GM23248 (cell line): ENCODE data around the gene KDM6B. TPM values are rescaled to one million over a fixed set of nuclear protein-coding genes. Genes with fewer than 3 reads are reported as not detected.

Source experiments
- DNase-seq: peaks from one replicate; pipeline ENCODE4 v3.0.0-alpha.2; 2015
- H2AFZ ChIP-seq: fragments of 200-600 bp; sonication (generic); 2 replicates; pipeline ENCODE4 v1.6.1; 2016; ENCODE audit warnings: antibody characterized with exemption
- H3F3A ChIP-seq: fragments of 200-600 bp; sonication (generic); 2 replicates; pipeline ENCODE4 v1.6.1; 2016; ENCODE audit warnings: mild to moderate bottlenecking, antibody characterized with exemption, mixed run types; ENCODE audit not compliant: insufficient read depth
- H3K27ac ChIP-seq: fragments of 200-600 bp; sonication (generic); 2 replicates; pipeline ENCODE4 v1.5.1; 2016; ENCODE audit warnings: mild to moderate bottlenecking
- H3K27me3 ChIP-seq: fragments of 200-600 bp; sonication (generic); replicated peaks from 2 replicates; pipeline ENCODE4 v1.6.1; 2016; ENCODE audit warnings: mild to moderate bottlenecking; ENCODE audit not compliant: insufficient read depth
- H3K36me3 ChIP-seq: fragments of 200-600 bp; sonication (generic); 2 replicates; pipeline ENCODE4 v1.6.1; 2016; ENCODE audit warnings: low read depth, mild to moderate bottlenecking
- H3K4me1 ChIP-seq: fragments of 200-600 bp; sonication (generic); 2 replicates; pipeline ENCODE4 v1.6.1; 2016; ENCODE audit warnings: mild to moderate bottlenecking; ENCODE audit not compliant: insufficient read depth
- H3K4me2 ChIP-seq: fragments of 200-600 bp; sonication (generic); one replicate; pipeline ENCODE4 v1.6.1; 2016; ENCODE audit warnings: mild to moderate bottlenecking; ENCODE audit not compliant: unreplicated experiment
- H3K4me3 ChIP-seq: fragments of 200-600 bp; sonication (generic); 2 replicates; pipeline ENCODE4 v1.5.1; 2016; ENCODE audit warnings: mild to moderate bottlenecking
- H3K79me2 ChIP-seq: fragments of 200-600 bp; sonication (generic); 2 replicates; pipeline ENCODE4 v1.6.1; 2016; ENCODE audit warnings: mild to moderate bottlenecking; ENCODE audit not compliant: insufficient read depth
- H3K9ac ChIP-seq: fragments of 200-600 bp; sonication (generic); 2 replicates; pipeline ENCODE4 v1.6.1; 2016; ENCODE audit warnings: mild to moderate bottlenecking
- H3K9me2 ChIP-seq: fragments of 200-600 bp; sonication (generic); 2 replicates; pipeline ENCODE4 v1.6.1; 2016; ENCODE audit warnings: mixed run types, mild to moderate bottlenecking, moderate library complexity; ENCODE audit not compliant: insufficient read depth
- H3K9me3 ChIP-seq: fragments of 200-600 bp; sonication (generic); one replicate; pipeline ENCODE4 v1.6.1; 2017; ENCODE audit warnings: low read depth
- H4K20me1 ChIP-seq: fragments of 200-600 bp; sonication (generic); 2 replicates; pipeline ENCODE4 v1.6.0; 2016; ENCODE audit not compliant: insufficient read depth
- EZH2 ChIP-seq: fragments of 200-600 bp; sonication (generic); IDR thresholded peaks from 2 replicates; pipeline ENCODE4 v1.6.1; 2018; ENCODE audit warnings: antibody characterized with exemption, mild to moderate bottlenecking; ENCODE audit not compliant: insufficient read depth, poor library complexity, severe bottlenecking
- EZH2phosphoT487 ChIP-seq: fragments of 200-600 bp; sonication (generic); IDR thresholded peaks from 2 replicates; pipeline ENCODE4 v1.6.1; 2018; ENCODE audit warnings: antibody characterized with exemption, moderate library complexity, mild to moderate bottlenecking, low read depth; ENCODE audit not compliant: insufficient read depth
- WGBS, 2 experiments: methylation state at CpG; one replicate each; pipeline ENCODE4 v1.1.6; 2015 to 2017; ENCODE audit warnings: low lambda C conversion rate in 2 of 2, low coverage in 1 of 2; ENCODE audit errors: missing lambda C conversion rate in 2 of 2; 5-methylcytosine and 5-hydroxymethylcytosine counted together
- in situ Hi-C: fragments of 300-500 bp; cut with MboI; formaldehyde crosslinking; loops from 2 replicates; pipeline ENCODE4 v1.15.0; 2020
- polyA plus RNA-seq: library from polyadenylated mRNA; unstranded; fragments of >200 nt; fragmentation: Nextera tagmentation; extraction: Ambion mirVana; gene quantifications from 2 replicates; pipeline ENCODE4 v1.2.1, GENCODE V29; 2016
- total RNA-seq: library from RNA; depleted of rRNA; stranded (reverse); fragments of >200 nt; shearing (Covaris generic); gene quantifications from 2 replicates; pipeline ENCODE4 v1.2.3, GENCODE V29; 2014

KDM6B gene
- total and polyA plus RNA-seq, 2 experiments from 2014 or later, result 1.3 to 2.3 TPM

DNA sequence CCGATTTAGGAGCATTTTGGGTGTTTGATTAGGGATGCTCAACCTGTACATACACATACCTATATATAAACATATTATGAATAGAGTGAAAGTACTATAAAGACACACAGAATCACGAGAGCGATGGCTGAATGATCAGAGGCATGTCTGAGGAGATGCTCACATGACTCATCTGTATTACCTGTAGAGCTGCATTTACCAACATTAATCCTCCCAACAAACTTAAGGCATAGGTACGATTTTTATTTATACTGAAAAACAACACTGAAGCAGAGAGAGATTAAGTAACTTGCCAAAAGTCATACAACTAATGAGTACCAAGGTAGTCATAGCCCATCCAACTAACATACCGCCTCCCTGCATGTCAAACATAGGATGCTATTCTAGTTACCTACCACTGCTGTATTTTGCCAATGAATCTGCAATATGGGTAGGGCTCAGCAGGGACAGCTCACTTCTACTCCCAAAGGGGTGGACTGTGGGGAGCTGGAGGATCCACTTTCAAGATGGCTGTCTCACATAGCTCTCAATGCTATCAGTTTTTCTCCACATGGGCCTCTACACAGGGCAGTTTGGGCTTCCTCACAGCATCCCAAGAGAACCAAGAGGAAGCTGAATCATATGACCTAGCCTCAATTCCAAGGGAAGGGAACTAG is 31.1 kb downstream of the KDM6B start:
- in situ Hi-C loops, result no loop called here
- no peak for TF ChIP-seq EZH2
- TF ChIP-seq EZH2phosphoT487, result no peak
- H3K4me1 ChIP-seq, result no peaks in the 10 kb centered on the region
- peaks cover 16% of the 10 kb centered on the region; the same call in 1 of the 2 replicates for H3F3A ChIP-seq
- no peak overlapping the region for H3K9ac ChIP-seq
- no peak overlapping the region for H3K4me3 ChIP-seq
- H2AFZ ChIP-seq, result no peak overlapping the region
- H3K9me2 ChIP-seq, result no peaks in the 10 kb centered on the region
- H4K20me1 ChIP-seq, result no peaks in the 10 kb centered on the region
- H3K79me2 ChIP-seq, result peaks cover 12% of the 10 kb centered on the region
- 85 to 89% methylated on average over 5 of the region's 5 CpGs for WGBS, 2 experiments
- 0 out of 2 replicates have a peak, but pooled peaks cover 3% of the 10 kb centered on the region for H3K36me3 ChIP-seq
- H3K27ac ChIP-seq, result no peak overlapping the region
- no peaks in the 10 kb centered on the region for H3K27me3 ChIP-seq
- DNase-seq, result no peak
- no peak overlapping the region for H3K4me2 ChIP-seq
- H3K9me3 ChIP-seq, result no peaks in the 10 kb centered on the region

DNA sequence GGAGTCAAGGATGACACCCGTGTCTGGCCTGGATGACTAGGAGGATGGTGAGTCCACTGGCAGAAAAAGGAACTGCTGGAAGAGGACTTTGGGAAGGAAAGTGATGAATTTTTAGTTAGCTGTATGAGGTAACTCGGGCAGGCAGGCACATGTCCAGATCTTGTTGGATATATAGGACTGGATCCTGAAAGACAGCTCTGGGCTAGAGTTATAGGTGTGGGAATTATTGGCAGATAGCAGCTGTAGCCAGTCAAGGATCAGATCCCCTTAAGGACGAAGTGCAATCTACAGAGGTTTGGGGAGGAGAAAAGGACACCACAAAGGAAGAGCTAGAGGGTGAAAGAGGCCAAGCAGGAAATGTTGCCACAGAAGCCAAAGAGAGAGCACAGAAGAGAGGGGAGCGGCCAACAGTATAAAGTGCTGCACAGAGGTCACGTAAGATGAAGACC is 33.9 kb downstream of the KDM6B start:
- no peak overlapping the region for H3K27ac ChIP-seq
- H3K4me3 ChIP-seq, result no peak overlapping the region
- WGBS, 2 experiments, result 81 to 82% methylated on average over 5 of the region's 5 CpGs
- no peaks in the 10 kb centered on the region for H3K9me3 ChIP-seq
- no peak overlapping the region for H2AFZ ChIP-seq
- H3K27me3 ChIP-seq, result no peaks in the 10 kb centered on the region
- H4K20me1 ChIP-seq, result no peaks in the 10 kb centered on the region
- no peaks in the 10 kb centered on the region for H3K79me2 ChIP-seq
- TF ChIP-seq EZH2 (no peak), EZH2phosphoT487 (no peak)
- no peaks in the 10 kb centered on the region for H3K9me2 ChIP-seq
- H3F3A ChIP-seq, result peaks cover 16% of the 10 kb centered on the region; the same call in 1 of the 2 replicates
- H3K36me3 ChIP-seq, result 0 out of 2 replicates have a peak, but pooled peaks cover 3% of the 10 kb centered on the region
- DNase-seq, result no peak
- H3K4me2 ChIP-seq, result no peak overlapping the region
- no peak overlapping the region for H3K9ac ChIP-seq
- no peaks in the 10 kb centered on the region for H3K4me1 ChIP-seq
- in situ Hi-C loops, result no loop called here

DNA sequence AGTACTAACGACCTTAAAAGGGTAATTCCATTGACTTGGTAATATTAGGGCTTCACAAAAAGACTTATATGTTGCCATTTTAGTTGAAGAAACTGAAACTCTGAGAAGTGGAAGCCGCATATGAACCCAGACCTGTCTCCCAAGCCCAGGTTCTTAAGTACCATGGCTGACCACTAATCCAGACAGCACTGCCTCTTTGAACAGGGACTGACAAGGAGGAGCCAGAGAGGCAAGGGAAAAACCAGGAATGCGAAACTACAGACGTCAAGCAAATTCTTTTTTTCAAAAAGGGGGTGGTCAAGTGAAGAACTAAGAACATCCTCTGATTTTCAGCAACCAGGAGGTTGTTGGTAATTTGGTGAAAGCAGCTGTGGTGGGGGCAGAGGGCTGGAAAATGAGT is 39.0 kb downstream of the KDM6B start:
- Histone ChIP-seq H4K20me1 (no peaks in the 10 kb centered on the region), H3K27me3 (no peaks in the 10 kb centered on the region), H3K4me3 (no peak overlapping the region), H3K79me2 (no peaks in the 10 kb centered on the region), H3K4me2 (no peak overlapping the region), H3K9me2 (no peaks in the 10 kb centered on the region), H3F3A (no peaks in the 10 kb centered on the region), H3K36me3 (0 out of 2 replicates have a peak, but pooled peaks cover 7% of the 10 kb centered on the region), H3K4me1 (no peaks in the 10 kb centered on the region), H3K9me3 (no peaks in the 10 kb centered on the region), H3K27ac (no peak overlapping the region), H2AFZ (no peak overlapping the region), H3K9ac (no peak overlapping the region)
- in situ Hi-C loops, result no loop called here
- WGBS, 2 experiments, result 77 to 79% methylated on average over 4 of the region's 4 CpGs
- no peak for DNase-seq
- TF ChIP-seq EZH2, result no peak
- no peak for TF ChIP-seq EZH2phosphoT487

DNA sequence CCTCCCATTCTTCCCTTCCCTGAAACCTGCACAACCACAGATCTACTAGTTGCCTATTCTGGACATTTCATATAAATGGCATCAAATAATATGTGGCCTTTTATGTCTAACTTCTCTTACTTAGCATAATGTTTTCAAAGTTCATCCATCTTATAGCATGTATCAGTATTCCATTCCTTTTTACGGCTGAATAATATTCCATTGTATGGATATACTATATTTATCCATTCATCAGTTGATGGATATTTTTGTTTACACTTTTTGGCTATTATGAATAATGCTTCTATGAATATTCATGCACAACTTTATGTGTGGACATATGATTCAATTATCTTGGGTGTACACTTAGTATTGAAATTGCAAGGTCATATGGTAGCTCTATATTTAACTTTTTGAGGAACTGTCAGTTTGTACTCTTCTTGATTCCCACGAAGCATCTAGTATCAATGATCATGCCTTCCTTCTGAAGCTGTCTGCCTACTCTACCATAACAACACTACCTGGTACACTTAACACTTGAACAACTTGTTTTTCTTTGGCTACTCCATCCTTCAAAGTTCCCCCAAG is 41.9 kb downstream of the KDM6B start:
- DNase-seq, result no peak
- H3K4me2 ChIP-seq, result no peak overlapping the region
- no peak overlapping the region for H3K27ac ChIP-seq
- H3K36me3 ChIP-seq, result 0 out of 2 replicates have a peak, but pooled peaks cover 11% of the 10 kb centered on the region
- H3K4me3 ChIP-seq, result no peak overlapping the region
- no peaks in the 10 kb centered on the region for H4K20me1 ChIP-seq
- H3K9ac ChIP-seq, result no peak overlapping the region
- WGBS, 2 experiments, result 91 to 96% methylated on average over 2 of the region's 2 CpGs
- H3K79me2 ChIP-seq, result no peaks in the 10 kb centered on the region
- no peaks in the 10 kb centered on the region for H3K9me3 ChIP-seq
- in situ Hi-C loops, result no loop called here
- H3K4me1 ChIP-seq, result no peaks in the 10 kb centered on the region
- no peaks in the 10 kb centered on the region for H3K27me3 ChIP-seq
- no peaks in the 10 kb centered on the region for H3F3A ChIP-seq
- no peak overlapping the region for H2AFZ ChIP-seq
- TF ChIP-seq EZH2, result no peak
- TF ChIP-seq EZH2phosphoT487, result no peak
- H3K9me2 ChIP-seq, result no peaks in the 10 kb centered on the region
